ENCODE results near the gene CUL4A. TPM values are rescaled to one million over a fixed set of nuclear protein-coding genes. Genes with fewer than 3 reads are reported as not detected.

The CUL4A gene
- total and polyA plus RNA-seq, 2 donors (not counting 1 experiment from before 2014, with no cell fraction given): 37.5 to 80.4 TPM

DNA sequence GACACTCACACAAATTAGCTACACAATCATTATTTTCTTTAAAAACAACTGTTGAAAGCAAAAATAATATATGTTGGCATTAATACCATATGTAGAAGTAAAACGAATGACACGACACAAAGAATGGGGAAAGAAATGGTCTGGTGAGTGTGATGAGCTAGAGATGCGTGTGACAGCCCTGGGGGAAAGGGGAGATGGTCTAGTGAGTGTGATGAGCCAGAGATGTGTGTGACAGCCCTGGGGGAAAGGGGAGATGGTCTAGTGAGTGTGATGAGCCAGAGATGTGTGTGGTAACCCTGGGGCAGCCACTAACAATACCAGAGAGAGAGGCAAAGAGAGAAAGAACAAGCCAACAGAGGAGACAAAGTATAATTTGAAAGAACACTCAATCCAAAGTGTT is 65.3 kb downstream of the CUL4A start:
- H3K9me3 ChIP-seq (ENCODE audit: control extremely low read depth in 1 of 3, control insufficient read depth in 2 of 3, insufficient read depth in 1 of 3, low read length in 2 of 3): no peaks in the 10 kb centered on the region
- Mint-ChIP-seq H3K4me3 (no peak overlapping the region), H3K27ac (no peak overlapping the region), H3K27me3 (peaks cover 17% of the 10 kb centered on the region), H3K4me1 (no peaks in the 10 kb centered on the region), H3K9me3 (ENCODE audit: insufficient read depth) (no peaks in the 10 kb centered on the region)
- no peaks in the 10 kb centered on the region for H4K20me1 ChIP-seq (ENCODE audit: control insufficient read depth, insufficient read depth, low read length, poor library complexity, severe bottlenecking)
- H3K36me3 ChIP-seq (replicated peaks in 1 of 2; ENCODE audit: control extremely low read depth in 1 of 2, control insufficient read depth in 1 of 2, extremely low read depth in 1 of 2, insufficient read depth in 2 of 2, low read length in 1 of 2): no peaks in the 10 kb centered on the region
- no peak overlapping the region for H3K9ac ChIP-seq (ENCODE audit: low read length)
- no peak for ATAC-seq (ENCODE audit: low read depth)
- H2AFZ ChIP-seq (ENCODE audit: insufficient read depth, low read depth, low read length, poor library complexity, severe bottlenecking): no peak overlapping the region
- no peak for DNase-seq
- 85% methylated on average over 2 of the region's 3 CpGs for WGBS (ENCODE audit: insufficient coverage)
- no peak for TF ChIP-seq EZH2 (IDR thresholded peaks at IDR 0.05; ENCODE audit: borderline replicate concordance, insufficient read depth, low read depth, low read length, poor library complexity, severe bottlenecking)
- TF ChIP-seq, protein P1, sequence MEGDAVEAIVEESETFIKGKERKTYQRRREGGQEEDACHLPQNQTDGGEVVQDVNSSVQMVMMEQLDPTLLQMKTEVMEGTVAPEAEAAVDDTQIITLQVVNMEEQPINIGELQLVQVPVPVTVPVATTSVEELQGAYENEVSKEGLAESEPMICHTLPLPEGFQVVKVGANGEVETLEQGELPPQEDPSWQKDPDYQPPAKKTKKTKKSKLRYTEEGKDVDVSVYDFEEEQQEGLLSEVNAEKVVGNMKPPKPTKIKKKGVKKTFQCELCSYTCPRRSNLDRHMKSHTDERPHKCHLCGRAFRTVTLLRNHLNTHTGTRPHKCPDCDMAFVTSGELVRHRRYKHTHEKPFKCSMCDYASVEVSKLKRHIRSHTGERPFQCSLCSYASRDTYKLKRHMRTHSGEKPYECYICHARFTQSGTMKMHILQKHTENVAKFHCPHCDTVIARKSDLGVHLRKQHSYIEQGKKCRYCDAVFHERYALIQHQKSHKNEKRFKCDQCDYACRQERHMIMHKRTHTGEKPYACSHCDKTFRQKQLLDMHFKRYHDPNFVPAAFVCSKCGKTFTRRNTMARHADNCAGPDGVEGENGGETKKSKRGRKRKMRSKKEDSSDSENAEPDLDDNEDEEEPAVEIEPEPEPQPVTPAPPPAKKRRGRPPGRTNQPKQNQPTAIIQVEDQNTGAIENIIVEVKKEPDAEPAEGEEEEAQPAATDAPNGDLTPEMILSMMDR (IDR thresholded peaks at IDR 0.05): no peak
- no peaks in the 10 kb centered on the region for H3K27me3 ChIP-seq (replicated peaks in 1 of 4; ENCODE audit: control extremely low read depth in 1 of 4, control insufficient read depth in 3 of 4, insufficient read depth in 4 of 4, low read length in 3 of 4)
- no peaks in the 10 kb centered on the region for H3K79me2 ChIP-seq (ENCODE audit: control insufficient read depth, insufficient read depth, low read length)
- intact Hi-C loops (cut with micrococcal nuclease): loop anchor here (2.0 kb wide), 1 partner anchor 176 kb away; no protein-coding TSS in a partner anchor
- H3K4me2 ChIP-seq (replicated peaks; ENCODE audit: low read depth, low read length, poor library complexity, severe bottlenecking): no peak overlapping the region
- POLR2A ChIA-PET: no interaction called here
- CTCF ChIA-PET: interaction anchor here (1.1 to 2.2 kb wide), 2 partner anchors 177 to 288 kb away, joined by 3 to 7 read pairs; no protein-coding TSS in a partner anchor
- no peak overlapping the region for H3K27ac ChIP-seq (ENCODE audit: low read length in 2 of 2)
- no peaks in the 10 kb centered on the region for H3K4me1 ChIP-seq (ENCODE audit: control insufficient read depth in 2 of 2, insufficient read depth in 2 of 2, low read length in 2 of 2)
- H3K4me3 ChIP-seq (ENCODE audit: control extremely low read depth in 1 of 5, extremely low read depth in 1 of 5, insufficient read depth in 1 of 5, low read depth in 2 of 5, low read length in 4 of 5): no peak overlapping the region

DNA sequence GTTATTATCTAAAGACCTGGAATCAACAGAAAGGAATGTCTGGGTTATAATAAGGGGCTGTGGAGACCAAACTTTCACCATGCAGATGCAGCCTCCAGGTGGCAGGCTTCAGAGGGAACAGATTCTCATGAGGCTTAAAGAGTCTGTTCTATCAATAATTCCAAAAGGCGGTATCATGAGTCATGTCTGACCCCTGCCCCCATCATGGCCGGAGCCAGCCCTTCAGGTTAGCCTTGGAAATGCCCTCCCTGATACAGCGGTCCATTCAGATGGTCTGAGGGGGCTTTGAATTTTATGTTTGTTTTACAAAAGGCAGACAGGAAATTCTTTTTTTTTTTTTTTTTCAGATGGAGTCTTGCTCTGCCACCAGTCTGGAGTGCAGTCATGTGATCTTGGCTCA is 66.0 kb downstream of the CUL4A start:
- peak; percentile 38 for DNase-seq
- H3K9me3 Mint-ChIP-seq (ENCODE audit: insufficient read depth): no peaks in the 10 kb centered on the region

More for the DNA sequence above, 66.0 kb downstream of the CUL4A start:
- Histone ChIP-seq H2AFZ (ENCODE audit: insufficient read depth, low read depth, low read length, poor library complexity, severe bottlenecking) (no peak overlapping the region), H3K79me2 (ENCODE audit: control insufficient read depth, insufficient read depth, low read length) (no peaks in the 10 kb centered on the region), H3K36me3 (replicated peaks in 1 of 2; ENCODE audit: control extremely low read depth in 1 of 2, control insufficient read depth in 1 of 2, extremely low read depth in 1 of 2, insufficient read depth in 2 of 2, low read length in 1 of 2) (no peaks in the 10 kb centered on the region), H3K4me1 (ENCODE audit: control insufficient read depth in 2 of 2, insufficient read depth in 2 of 2, low read length in 2 of 2) (no peaks in the 10 kb centered on the region), H3K4me3 (ENCODE audit: control extremely low read depth in 1 of 5, extremely low read depth in 1 of 5, insufficient read depth in 1 of 5, low read depth in 2 of 5, low read length in 4 of 5) (no peak overlapping the region), H3K9me3 (ENCODE audit: control extremely low read depth in 1 of 3, control insufficient read depth in 2 of 3, insufficient read depth in 1 of 3, low read length in 2 of 3) (no peaks in the 10 kb centered on the region), H3K27ac (ENCODE audit: low read length in 2 of 2) (no peak overlapping the region), H3K27me3 (replicated peaks in 1 of 4; ENCODE audit: control extremely low read depth in 1 of 4, control insufficient read depth in 3 of 4, insufficient read depth in 4 of 4, low read length in 3 of 4) (peaks cover 0 to 3% (median 0%) of the 10 kb centered on the region in 4 experiments), H3K9ac (ENCODE audit: low read length) (no peak overlapping the region), H4K20me1 (ENCODE audit: control insufficient read depth, insufficient read depth, low read length, poor library complexity, severe bottlenecking) (no peaks in the 10 kb centered on the region), H3K4me2 (replicated peaks; ENCODE audit: low read depth, low read length, poor library complexity, severe bottlenecking) (no peak overlapping the region)
- H3K4me3 Mint-ChIP-seq: no peak overlapping the region
- intact Hi-C loops (cut with micrococcal nuclease): loop anchor here (2.0 kb wide), 1 partner anchor 175 kb away; no protein-coding TSS in a partner anchor
- POLR2A ChIA-PET: no interaction called here
- no peaks in the 10 kb centered on the region for H3K4me1 Mint-ChIP-seq
- H3K27ac Mint-ChIP-seq: no peak overlapping the region
- CTCF ChIA-PET: interaction anchor here (1.9 kb wide), 1 partner anchor 118 kb away, joined by 4 read pairs; no protein-coding TSS in a partner anchor
- WGBS (ENCODE audit: insufficient coverage): 11% methylated on average over 1 of the region's 3 CpGs
- TF ChIP-seq EZH2 (IDR thresholded peaks at IDR 0.05; ENCODE audit: borderline replicate concordance, insufficient read depth, low read depth, low read length, poor library complexity, severe bottlenecking): no peak
- TF ChIP-seq, protein P1 (IDR thresholded peaks at IDR 0.05): peak; percentile 36
- H3K27me3 Mint-ChIP-seq: peaks cover 21% of the 10 kb centered on the region
- no peak for ATAC-seq (ENCODE audit: low read depth)
